ENCODE data around the gene CDKN2AIP.
A peak's percentile ranks its signal among the peaks of the same experiment; 100 is the strongest.
"Not testable (repeated sequence)": the region's sequence is repeated elsewhere in the genome, so short reads cannot be mapped to it uniquely, and the experiment has no call there.

The CDKN2AIP gene

DNA sequence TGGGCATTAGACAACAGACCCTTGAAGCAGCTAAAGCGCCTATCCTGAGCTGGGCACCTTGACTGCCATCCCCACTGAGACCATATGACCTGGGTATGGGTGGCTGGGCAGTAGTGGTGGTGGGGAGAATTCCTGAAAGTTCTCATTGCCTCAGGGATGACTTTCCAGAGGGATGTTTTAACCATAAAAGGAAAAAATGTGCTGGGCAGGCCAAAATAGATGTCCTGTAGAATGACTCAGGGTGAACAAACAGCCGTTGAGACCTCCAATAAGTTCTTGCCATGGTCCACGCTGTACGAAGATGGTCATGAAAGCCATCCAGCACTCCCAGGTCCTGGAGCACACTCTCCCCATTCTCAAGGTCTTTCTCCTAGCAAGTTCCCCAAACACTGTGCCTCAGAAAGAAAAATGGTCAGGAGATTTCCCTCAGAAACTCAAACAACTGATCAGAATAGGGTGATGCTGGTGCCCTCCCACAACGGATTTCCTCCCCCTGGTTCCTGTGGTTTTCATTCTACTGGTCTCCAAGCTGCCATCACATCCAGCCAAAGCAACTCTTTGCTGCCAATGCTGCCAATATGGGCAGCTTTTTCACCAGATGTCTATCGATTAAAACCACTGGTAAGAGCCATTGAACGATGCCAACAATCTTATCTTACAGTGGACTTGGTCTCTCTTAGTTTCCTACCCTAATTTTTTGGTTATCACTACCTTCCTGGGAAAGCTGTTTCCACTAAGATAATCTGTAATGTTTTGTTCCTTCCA is 11.2 kb downstream of the CDKN2AIP start:
- DNase-seq, result no peak

DNA sequence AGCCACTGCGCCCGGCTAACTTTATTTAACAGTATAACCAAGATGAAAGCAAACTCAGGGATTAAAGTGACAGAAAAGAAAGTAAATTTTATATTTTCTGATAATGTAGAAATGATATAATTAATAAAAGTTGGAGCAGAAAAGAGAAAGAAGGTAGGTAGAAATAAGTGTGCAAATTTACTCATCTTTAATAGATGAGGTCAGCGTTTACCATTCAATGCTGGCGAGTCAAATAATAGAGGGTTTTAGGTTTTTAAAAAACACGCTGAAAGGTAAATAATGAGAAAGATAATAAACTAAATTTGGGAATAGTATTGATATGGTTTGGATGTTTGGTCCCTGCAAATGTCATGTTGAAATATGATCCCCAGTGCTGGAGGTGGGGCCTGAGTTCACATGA is 13.6 kb downstream of the CDKN2AIP start:
- DNase-seq, result no peak

DNA sequence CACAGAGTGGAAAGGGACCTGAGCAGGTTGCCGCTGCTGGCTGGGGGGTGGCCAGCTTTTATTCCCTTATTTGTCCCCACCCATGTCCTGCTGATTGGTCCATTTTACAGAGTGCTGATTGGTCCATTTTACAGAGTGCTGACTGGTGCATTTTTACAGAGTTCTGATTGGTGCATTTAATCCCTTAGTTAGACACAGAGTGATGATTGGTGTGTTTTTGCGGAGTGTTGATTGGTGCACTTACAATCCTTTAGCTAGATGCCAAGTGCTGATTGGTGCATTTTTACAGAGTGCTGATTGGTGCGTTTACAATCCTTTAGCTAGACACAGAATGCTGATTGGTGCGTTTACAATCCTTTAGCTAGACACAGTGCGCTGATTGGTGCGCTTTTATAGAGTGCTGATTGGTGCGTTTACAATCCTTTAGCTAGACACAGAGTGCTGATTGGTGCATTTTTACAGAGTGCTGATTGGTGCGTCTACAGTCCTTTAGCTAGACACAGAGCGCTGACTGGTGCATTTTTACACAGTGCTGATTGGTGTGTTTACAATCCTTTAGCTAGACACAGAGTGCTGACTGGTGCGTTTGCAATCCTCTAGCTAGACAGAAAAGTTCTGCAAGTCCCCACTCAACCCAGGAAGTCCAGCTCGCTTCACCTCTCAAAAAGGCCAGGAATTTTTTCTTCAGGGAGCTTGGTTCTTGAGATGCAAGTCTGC is 19.6 kb downstream of the CDKN2AIP start:
- not testable (repeated sequence) for DNase-seq

DNA sequence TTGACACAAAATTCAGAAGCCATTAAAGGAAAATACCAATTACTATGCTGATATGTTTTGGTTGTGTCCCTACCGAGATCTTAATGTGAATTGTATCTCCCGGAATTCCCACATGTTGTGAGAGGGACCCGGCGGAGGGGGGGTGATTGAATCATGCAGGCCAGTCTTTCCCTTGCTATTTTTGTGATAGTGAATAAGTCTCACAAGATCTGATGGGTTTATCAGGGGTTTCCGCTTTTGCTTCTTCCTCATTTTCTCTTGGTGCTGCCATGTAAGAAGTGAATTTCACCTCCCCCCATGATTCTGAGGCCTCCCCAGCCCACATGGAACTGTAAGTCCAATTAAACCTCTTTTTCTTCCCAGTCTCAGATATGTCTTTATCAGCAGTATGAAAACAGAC is 21.4 kb downstream of the CDKN2AIP start:
- not testable (repeated sequence) for DNase-seq

DNA sequence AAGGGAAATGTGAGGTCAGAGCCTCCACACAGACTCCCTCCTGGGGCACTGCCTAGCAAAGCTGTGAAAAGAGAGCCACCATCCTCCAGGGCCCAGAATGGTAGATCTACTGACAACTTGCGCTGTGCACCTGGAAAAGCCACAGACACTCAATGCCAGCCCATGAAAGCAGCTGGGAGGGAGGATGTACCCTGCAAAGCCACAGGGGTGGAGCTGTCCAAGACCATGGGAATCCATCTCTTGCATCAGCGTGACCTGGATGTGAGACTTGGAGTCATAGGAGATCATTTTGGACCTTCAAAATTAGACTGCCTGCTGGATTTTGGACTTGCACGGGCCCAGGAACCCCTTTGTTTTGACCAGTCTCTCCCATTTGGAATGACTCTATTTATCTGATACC is 22.8 kb downstream of the CDKN2AIP start:
- no peak for DNase-seq

DNA sequence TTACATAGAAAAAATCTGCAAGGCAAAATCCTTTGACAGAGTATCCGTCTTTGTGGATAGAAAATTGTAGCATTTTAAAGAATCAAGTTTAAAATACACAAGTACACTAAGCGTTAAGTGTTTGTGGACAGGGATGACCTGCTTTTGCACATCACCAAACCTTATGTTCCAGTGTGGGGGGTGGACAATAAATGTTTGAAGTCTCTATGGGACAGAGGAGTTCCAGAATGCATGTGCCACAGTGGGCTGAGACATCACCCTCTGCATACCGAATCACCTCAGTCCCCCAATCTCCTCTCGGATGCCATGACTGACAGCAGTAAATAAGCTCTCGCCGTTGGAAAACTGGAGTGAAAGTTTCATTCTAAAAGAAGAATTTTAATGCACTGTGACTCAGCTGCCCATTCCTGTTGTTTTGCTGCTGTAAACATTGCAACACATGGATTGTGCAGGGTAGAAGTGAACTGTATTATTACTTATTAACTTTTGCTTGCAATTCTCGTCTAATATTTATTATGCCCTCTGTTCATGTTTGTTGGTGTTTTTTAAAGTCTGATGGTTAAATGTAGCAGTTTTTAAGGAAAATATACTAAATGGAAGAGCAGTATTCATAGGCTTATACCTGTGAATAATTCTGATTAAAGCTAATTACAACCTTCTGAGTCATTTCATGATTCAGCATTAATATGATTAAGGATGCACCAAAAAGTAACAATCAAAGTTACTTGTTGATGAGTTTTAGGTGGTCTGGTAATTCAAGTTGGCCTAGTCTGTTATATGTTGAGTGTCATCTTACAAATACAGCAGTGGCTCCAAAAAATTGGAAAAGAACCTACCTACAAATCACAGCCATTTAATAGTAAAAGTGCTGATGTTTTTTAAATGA is 24.0 kb downstream of the CDKN2AIP start:
- DNase-seq, result no peak

DNA sequence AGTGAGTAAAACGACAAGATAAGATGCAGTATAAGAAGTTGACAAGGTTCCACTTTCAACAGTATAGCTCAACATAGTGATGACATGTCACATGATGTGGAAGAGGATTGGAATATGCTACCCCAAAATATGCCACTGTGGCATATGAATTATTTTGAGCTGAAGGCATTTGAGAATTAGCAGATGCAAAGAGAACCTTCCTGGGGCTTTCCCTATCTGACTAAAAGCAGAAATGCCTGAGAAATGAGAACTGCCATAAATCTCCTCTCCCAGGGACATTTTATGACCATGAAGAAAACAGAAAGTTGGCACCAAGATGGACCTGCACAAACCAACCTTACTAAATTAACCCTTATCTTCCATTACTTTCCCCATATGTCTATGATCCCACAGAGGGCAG is 24.8 kb downstream of the CDKN2AIP start:
- no peak for DNase-seq

DNA sequence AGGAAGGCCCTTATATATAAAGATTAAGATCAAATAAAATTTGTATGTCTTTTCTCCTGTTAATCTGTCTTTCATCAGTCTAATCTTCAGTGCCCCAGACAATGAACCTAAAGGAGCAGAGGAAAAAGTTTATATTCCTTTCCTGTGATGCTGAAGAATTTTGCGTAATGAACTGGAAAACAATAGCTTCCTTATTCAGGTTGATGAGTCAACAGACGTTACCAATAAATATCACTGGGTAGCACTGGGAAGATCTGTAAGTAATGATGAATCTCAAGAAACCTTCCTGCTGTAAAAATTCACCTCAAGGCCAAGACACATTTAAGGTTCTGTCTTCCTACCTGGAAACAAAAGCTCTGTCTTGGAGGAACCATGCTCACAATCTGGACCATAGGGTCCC is 25.5 kb downstream of the CDKN2AIP start:
- DNase-seq, result no peak

DNA sequence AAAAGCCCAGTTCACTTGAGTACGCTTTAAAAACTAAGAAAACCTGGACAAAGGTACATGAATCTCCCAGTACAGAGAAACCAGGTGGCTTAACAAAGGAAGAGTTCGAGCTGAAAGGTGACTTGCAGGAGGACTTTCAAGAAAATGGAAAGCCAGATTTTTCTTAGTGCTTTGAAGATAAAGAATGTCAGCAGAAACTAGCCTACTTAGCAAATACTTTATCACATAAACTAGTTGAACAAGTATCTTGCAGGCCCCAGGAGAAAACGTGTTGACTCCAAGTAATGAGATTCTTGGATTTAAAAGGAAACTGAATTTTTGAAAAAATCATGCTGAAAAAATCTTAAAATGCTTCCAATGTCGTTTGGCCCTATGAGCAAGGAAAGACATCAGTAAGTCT is 26.4 kb downstream of the CDKN2AIP start:
- no peak for DNase-seq

DNA sequence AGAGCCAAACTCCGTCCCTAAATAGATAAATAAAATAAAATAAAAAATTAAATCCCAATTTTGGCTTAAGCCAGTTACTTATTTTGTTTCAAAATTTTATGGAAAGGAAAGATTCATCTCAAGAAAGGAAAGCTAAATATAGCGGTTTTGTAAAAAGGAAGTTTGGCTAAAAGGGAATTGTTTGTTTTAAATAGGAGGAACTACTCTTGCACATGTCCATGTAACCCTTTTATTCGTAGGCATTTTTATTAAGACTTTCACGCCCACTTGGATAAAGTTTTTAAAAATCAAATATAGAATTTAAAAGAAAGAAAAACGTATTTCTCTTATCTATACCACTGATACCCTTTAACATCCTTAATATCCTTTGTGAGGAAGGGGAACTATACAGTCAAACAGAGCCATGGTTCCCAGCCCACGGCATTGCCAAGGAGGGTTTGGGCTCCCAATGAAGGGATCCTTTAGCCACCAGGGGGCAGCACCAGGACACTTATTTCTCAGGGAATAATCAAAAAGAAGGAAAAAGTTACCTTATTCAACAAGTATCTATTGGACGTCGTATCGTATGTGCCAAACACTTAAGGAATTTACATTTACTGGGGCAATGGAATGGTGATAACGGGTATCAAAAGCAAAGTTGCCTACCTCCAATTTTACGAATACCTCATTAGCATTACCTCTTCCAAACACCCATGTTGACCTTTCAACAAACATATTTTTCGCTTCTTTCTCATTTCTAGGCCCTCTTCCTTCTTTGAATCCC is 27.7 kb downstream of the CDKN2AIP start:
- peak; percentile 22 for DNase-seq

DNA sequence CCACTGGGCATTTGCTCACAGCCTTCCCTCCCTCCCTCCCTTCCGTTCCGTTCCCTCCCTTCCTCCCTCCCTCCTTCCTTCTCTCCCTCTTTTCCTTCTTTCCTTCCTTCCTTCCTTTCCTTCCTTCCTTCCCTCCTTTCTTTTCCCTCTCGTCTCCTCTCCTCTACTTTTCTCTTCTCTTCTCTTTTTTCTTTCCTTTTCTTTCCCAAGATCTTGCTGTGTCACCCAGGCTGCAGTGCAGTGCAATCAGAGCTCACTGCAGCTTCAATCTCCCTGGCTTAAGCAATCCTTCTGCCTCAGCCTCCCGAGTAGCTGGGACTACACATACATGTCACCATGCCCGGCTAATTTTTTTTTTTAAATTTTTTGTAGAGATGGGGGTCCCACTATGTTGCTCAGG is 33.7 kb downstream of the CDKN2AIP start:
- no peak for DNase-seq

DNA sequence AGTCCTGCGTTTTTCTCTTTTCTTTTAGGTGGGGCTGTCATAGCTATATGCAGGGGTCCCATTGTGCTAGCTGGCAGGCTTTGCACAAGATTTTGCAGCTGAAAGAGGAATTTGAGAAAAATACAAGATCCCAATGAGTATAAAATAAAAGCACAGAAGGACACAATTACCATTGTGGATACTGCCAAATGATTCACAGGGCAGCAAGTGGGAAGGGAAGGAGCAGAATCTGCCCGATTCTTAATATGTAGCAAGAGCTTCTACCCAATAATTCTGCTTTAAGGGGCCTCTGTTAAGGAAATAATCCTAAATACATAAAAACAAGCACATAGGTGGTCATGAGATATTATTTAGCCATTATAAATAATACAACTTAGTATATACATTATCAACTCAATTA is 34.5 kb downstream of the CDKN2AIP start:
- no peak for DNase-seq

DNA sequence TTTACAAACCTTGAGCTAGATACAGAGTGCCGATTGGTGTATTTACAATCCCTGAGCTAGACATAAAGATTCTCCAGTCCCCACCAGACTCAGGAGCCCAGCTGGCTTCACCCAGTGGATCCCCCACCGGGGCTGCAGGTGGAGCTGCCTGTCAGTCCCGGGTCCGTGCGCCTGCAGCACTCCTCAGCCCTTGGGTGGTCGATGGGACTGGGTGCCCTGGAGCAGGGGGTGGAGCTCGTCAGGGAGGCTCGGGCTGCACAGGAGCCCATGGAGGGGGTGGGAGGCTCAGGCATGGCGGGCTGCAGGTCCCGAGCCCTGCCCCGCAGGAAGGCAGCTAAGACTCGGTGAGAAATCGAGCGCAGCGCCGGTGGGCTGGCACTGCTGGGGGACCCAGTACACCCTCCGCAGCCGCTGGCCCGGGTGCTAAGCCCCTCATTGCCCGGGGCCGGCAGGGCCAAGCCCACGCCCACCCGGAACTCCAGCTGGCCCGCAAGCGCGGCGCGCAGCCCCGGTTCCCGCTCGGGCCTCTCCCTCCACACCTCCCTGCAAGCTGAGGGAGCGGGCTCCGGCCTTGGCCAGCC is 38.2 kb downstream of the CDKN2AIP start:
- DNase-seq, result not testable (repeated sequence)

DNA sequence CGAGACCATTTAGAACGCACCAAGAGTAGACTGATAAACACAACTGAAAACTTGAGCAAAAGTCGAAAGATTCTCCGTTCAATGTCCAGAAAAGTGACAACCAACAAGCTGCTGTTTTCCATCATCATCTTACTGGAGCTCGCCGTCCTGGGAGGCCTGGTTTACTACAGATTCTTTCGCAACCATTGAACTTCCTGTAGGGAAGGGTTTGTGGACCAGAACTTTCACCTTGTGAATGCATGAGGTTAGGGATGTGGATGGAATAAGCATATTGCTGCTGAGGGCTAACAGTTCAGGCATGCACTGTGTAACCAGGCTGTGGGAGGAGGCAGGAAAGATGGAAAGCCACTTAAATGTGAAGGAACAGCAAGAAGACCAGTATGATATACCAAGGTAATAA is 39.6 kb downstream of the CDKN2AIP start:
- no peak for DNase-seq

DNA sequence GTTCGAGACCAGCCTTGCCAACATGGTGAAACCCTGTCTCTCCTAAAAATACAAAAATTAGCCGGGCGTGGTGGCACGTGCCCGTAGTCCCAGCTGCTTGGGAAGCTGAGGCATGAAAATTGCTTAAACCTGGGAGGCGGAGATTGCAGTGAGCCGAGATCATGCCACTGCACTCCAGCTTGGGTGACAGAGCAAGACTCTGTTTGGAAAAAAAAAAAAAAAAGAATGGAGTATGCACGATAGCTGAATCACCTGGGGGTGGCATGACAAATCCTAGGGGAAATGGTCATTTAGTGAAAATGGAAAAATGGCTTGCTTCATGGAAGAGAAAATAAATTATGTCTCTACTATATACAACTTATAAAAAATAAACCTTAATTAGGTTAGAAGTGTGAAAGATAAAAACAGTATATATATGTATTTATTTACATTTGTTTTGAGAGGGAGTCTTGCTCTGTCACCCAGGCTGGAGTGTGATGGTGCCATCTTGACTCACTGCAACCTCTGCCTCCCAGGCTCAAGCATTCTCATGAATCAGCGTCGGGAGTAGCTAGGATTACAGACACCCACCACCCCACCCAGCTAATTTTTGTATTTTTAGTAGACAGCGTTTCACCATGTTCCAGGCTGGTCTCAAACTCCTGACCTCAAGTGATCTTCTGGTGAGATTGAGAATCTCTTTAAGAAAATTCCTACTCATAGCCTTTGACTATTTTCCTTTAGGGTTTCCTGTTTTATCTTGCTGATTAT is 41.1 kb downstream of the CDKN2AIP start:
- no peak for DNase-seq

DNA sequence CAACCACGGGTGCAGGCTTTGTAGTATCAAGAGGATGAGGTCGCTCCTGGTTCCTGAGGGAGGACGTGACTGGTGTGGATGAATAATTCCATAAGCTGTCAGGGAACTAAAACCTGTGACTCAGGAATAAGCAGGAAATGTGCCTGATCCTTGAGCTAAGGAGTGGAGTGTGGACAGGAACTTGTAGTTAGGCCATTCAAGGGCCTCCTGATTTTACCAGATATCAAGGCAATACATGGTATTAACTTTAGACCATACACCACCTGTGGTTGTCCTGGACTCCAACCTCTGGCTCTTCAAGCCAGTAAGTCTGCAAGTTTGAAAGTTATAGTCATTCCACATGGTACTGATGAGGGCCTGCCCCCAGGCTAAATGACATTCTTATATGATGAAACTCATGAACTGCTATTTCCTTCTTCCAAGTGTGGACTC is 48.4 kb downstream of the CDKN2AIP start:
- no peak for DNase-seq

DNA sequence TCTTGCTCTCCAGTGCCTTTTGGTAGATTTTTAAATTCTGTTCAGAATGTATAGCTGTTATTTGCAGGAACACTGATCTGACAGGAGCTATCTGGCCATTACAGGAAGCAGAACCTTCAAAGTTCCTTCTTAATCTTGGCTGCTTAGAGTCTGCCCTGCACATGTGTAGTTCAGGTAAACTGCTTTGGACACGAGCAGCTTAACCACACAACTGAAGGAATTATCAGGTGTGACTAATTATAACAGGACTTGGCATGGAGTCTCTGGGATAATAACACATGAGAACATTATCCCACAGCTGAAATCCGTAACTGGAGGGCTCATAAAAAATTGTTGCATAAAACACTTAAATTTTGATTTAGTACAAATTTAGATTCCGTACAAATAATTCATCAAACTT is 48.8 kb downstream of the CDKN2AIP start:
- DNase-seq, result no peak

DNA sequence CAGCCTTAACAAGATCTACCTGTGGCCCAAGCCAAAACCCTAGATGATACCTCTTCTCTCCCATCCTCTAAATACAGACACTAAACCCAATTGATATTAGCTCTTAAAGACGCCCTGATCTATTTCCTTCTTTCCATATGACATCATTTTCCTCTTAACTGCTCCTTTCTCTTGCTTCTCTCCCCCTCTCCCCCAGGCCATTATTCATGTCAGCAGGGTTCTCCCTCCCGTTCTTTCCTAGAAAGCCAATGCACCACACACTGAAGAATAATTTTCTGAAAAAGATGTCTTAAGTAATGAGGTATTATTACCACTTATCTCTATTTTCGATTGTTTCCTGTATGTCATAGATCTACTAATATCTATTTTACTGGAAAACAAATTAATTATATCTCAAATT is 50.7 kb downstream of the CDKN2AIP start:
- no peak for DNase-seq

Measured in KG1 (cell line).